Fibroblast of the aortic adventitia (primary cell): Measurements from ENCODE around the gene UBE2E2. TPM values are rescaled to one million over a fixed set of nuclear protein-coding genes. Genes with fewer than 3 reads are reported as not detected.
A peak's percentile ranks its signal among the peaks of the same experiment; 100 is the strongest.

Experiments
- DNase-seq: peaks from one replicate; pipeline ENCODE4 v3.0.0-alpha.2; 2010; ENCODE audit warnings: low read depth
- H3K4me3 ChIP-seq: 2 replicates; pipeline ENCODE4 v1.5.1; 2011; ENCODE audit warnings: low read depth, mild to moderate bottlenecking, control low read depth, low read length, moderate library complexity
- CTCF ChIP-seq: IDR thresholded peaks from 2 replicates; pipeline ENCODE4 v1.5.1; 2011; ENCODE audit warnings: mild to moderate bottlenecking, low read length, control low read depth, inconsistent platforms; ENCODE audit not compliant: insufficient read depth
- total RNA-seq: library from RNA; depleted of rRNA; stranded (reverse); fragments of >200 nt; gene quantifications from 2 replicates; pipeline ENCODE4 v1.2.3, GENCODE V29; 2012; ENCODE audit warnings: low replicate concordance

Gene UBE2E2
- total RNA-seq, 1 donor: 49.1 TPM

GRCh38 chr3:23202203-23202920 is 765 bp upstream of the UBE2E2 start:
- peak; percentile 31 for DNase-seq
- H3K4me3 ChIP-seq: peak overlapping the region; percentile 92
- TF ChIP-seq CTCF: no peak

GRCh38 chr3:23203708-23204330 is 692 bp downstream of the UBE2E2 start:
- no peak for TF ChIP-seq CTCF
- H3K4me3 ChIP-seq: peak overlapping the region; percentile 92
- peak; percentile 25 for DNase-seq

- DNase-seq: no peak
- no peak for TF ChIP-seq CTCF
- H3K4me3 ChIP-seq: no peak overlapping the region
Observed at GRCh38 chr3:23206366-23206765, 3.2 kb downstream of the UBE2E2 start.

- no peak for TF ChIP-seq CTCF
- no peak for DNase-seq
- no peak overlapping the region for H3K4me3 ChIP-seq
Observed at GRCh38 chr3:23209103-23209502, 6.0 kb downstream of the UBE2E2 start.

GRCh38 chr3:23209747-23210487 is 6.8 kb downstream of the UBE2E2 start:
- no peak overlapping the region for H3K4me3 ChIP-seq
- TF ChIP-seq CTCF: no peak
- DNase-seq: no peak

- no peak for DNase-seq
- no peak for TF ChIP-seq CTCF
- no peak overlapping the region for H3K4me3 ChIP-seq
Observed at GRCh38 chr3:23213813-23214212, 10.7 kb downstream of the UBE2E2 start.
